ENCODE measurements around the gene KNSTRN.
A peak's percentile ranks its signal among the peaks of the same experiment; 100 is the strongest.

The KNSTRN gene

DNA sequence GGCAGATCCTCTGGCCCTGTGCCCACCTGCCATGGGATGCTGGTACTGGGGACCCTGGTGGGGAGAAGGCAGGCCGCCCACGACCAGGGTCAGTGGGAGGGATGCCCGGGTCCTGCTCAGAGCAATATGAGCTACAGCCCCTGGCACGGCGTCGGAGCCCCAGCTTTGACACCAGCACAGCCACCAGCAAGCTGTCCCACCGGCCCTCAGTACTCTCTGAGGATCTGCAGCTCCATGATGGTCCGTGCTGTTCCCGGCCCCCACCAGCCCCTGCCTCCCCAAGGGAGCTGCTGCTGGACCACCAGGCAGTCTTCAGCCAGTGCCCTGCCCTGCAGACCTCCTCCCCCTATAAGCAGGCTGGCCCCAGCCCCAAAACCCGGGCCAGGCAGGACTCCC, 13.0 kb upstream of the KNSTRN start:
- Histone ChIP-seq H3K4me3 (ENCODE audit: low read length) (no peak overlapping the region), H3K4me1 (ENCODE audit: control insufficient read depth, insufficient read depth, low read length) (peaks cover 15% of the 10 kb centered on the region), H3K36me3 (ENCODE audit: control insufficient read depth, insufficient read depth, low read length, severe bottlenecking) (no peaks in the 10 kb centered on the region), H3K9ac (ENCODE audit: low read length) (no peak overlapping the region), H3K27me3 (replicated peaks; ENCODE audit: control insufficient read depth, insufficient read depth, low read length) (peaks cover 5% of the 10 kb centered on the region), H3K9me3 (ENCODE audit: control insufficient read depth, low read length) (no peaks in the 10 kb centered on the region)
- DNase-seq (ENCODE audit: low read depth) = no peak

DNA sequence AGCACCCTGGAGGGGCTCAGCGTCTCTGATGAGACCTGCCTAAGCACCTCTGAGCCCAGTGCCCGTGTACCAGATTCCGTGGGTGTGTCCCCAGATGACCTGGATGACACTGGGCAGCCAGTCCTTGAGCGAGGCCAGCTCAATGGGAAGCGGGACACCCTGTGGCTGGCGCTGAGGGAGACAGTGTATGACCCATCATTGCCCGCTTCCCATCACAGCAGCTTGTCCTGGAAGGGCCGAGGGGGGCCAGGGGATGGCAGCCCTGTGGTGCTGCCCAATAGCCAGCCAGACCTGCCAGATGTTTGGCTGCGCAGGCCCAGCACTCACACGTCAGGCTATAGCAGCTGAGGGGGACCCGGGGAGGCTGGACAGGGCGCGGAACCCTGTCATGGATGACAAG, 12.6 kb upstream of the KNSTRN start:
- no peaks in the 10 kb centered on the region for H3K9me3 ChIP-seq (ENCODE audit: control insufficient read depth, low read length)
- DNase-seq (ENCODE audit: low read depth) = no peak
- peaks cover 5% of the 10 kb centered on the region for H3K27me3 ChIP-seq (replicated peaks; ENCODE audit: control insufficient read depth, insufficient read depth, low read length)
- H3K9ac ChIP-seq (ENCODE audit: low read length) = no peak overlapping the region
- peaks cover 15% of the 10 kb centered on the region for H3K4me1 ChIP-seq (ENCODE audit: control insufficient read depth, insufficient read depth, low read length)
- H3K4me3 ChIP-seq (ENCODE audit: low read length) = no peak overlapping the region
- no peaks in the 10 kb centered on the region for H3K36me3 ChIP-seq (ENCODE audit: control insufficient read depth, insufficient read depth, low read length, severe bottlenecking)

DNA sequence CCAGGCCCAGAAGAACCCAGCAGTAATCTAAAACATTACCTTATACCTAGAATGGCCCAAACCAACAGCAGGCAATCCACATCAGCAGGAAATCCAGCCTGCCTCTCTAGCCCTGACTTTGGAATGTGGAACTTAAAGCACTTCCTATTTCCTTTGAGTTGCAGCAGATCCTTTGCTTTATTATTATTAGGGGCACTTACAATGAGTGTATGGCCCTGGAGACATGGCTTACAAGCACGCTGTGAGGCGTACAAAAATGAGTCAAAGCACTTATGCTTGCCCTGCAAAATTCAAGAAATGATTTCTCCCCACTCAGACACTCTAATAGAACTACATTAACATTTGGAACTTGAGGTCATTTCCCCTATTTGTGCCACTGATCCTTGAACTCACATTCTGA, 9.5 kb upstream of the KNSTRN start:
- Histone ChIP-seq H3K9ac (ENCODE audit: low read length) (no peak overlapping the region), H3K9me3 (ENCODE audit: control insufficient read depth, low read length) (no peaks in the 10 kb centered on the region), H3K27me3 (replicated peaks; ENCODE audit: control insufficient read depth, insufficient read depth, low read length) (no peaks in the 10 kb centered on the region), H3K4me1 (ENCODE audit: control insufficient read depth, insufficient read depth, low read length) (peaks cover 15% of the 10 kb centered on the region), H3K4me3 (ENCODE audit: low read length) (no peak overlapping the region), H3K36me3 (ENCODE audit: control insufficient read depth, insufficient read depth, low read length, severe bottlenecking) (no peaks in the 10 kb centered on the region)
- peak; percentile 16 for DNase-seq (ENCODE audit: low read depth)

DNA sequence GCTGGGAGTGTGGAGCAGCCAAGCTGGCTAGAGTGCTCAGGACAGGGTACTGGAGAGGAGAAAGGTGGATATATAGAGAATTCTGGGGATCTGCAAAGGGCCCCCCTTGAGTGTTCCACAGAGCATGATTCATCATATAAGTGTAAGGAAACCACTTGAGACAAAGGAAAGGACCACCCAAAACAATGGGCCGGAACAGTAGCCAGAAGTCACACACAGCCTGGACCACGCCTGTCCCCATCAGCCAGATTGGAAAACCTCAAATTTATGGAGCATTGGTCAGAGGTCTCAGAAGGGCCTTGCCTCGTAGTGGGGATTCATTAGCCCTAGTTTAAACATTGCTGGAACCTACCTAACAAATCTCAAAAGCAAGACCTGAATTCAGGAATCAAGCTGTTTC, 4.9 kb upstream of the KNSTRN start:
- no peak for DNase-seq (ENCODE audit: low read depth)
- no peaks in the 10 kb centered on the region for H3K27me3 ChIP-seq (replicated peaks; ENCODE audit: control insufficient read depth, insufficient read depth, low read length)
- H3K9ac ChIP-seq (ENCODE audit: low read length) = no peak overlapping the region
- no peaks in the 10 kb centered on the region for H3K9me3 ChIP-seq (ENCODE audit: control insufficient read depth, low read length)
- no peaks in the 10 kb centered on the region for H3K36me3 ChIP-seq (ENCODE audit: control insufficient read depth, insufficient read depth, low read length, severe bottlenecking)
- no peak overlapping the region for H3K4me3 ChIP-seq (ENCODE audit: low read length)
- H3K4me1 ChIP-seq (ENCODE audit: control insufficient read depth, insufficient read depth, low read length) = peaks cover 30% of the 10 kb centered on the region

DNA sequence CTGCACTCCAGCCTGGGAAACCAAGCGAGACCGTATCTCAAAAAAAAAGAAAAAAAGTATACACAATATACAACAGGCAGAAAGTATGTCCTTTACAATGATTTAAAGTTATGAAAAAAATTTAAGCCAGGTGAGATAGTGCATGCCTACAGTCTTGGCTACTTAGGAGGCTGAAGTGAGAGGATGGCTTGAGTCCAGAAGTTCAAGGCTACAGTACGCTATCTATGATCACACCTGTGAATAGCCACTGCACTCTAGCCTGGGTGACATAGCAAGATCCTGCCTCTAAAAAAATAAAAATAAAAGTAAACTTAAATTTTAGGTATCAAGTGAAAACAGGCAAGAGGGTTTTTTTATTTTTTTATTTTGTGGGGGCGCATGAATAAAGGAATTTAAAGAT, 3.1 kb upstream of the KNSTRN start:
- Histone ChIP-seq H3K9ac (ENCODE audit: low read length) (peak overlapping the region; percentile 54), H3K4me3 (ENCODE audit: low read length) (no peak overlapping the region)
- DNase-seq (ENCODE audit: low read depth) = no peak

DNA sequence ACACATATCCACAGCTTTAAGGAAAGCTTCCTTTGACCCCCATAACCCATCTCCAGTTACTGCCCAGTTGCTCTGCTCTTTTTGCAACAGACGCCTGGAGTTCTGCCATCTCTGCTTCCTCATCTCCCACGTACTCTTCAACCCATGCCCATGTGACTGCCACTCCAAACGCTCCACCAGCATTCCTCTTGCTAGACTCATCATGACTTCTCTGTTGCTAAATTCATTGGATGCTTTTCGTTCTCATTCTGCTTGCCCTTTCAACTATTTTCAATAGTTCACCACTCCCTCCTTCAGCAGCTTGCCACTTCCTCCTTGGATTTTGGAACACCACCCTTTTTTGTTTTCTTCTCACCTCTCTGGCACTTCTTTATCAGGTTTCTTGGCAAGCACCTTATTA, 2.7 kb upstream of the KNSTRN start:
- Histone ChIP-seq H3K9ac (ENCODE audit: low read length) (peak overlapping the region; percentile 71), H3K9me3 (ENCODE audit: control insufficient read depth, low read length) (no peaks in the 10 kb centered on the region), H3K36me3 (ENCODE audit: control insufficient read depth, insufficient read depth, low read length, severe bottlenecking) (no peaks in the 10 kb centered on the region), H3K27me3 (replicated peaks; ENCODE audit: control insufficient read depth, insufficient read depth, low read length) (no peaks in the 10 kb centered on the region), H3K4me1 (ENCODE audit: control insufficient read depth, insufficient read depth, low read length) (peaks cover 37% of the 10 kb centered on the region), H3K4me3 (ENCODE audit: low read length) (no peak overlapping the region)
- peak; percentile 96 for DNase-seq (ENCODE audit: low read depth)

More for the DNA sequence above, 3.1 kb upstream of the KNSTRN start:
- Histone ChIP-seq H3K36me3 (ENCODE audit: control insufficient read depth, insufficient read depth, low read length, severe bottlenecking) (no peaks in the 10 kb centered on the region), H3K4me1 (ENCODE audit: control insufficient read depth, insufficient read depth, low read length) (peaks cover 36% of the 10 kb centered on the region), H3K9me3 (ENCODE audit: control insufficient read depth, low read length) (no peaks in the 10 kb centered on the region), H3K27me3 (replicated peaks; ENCODE audit: control insufficient read depth, insufficient read depth, low read length) (no peaks in the 10 kb centered on the region)

DNA sequence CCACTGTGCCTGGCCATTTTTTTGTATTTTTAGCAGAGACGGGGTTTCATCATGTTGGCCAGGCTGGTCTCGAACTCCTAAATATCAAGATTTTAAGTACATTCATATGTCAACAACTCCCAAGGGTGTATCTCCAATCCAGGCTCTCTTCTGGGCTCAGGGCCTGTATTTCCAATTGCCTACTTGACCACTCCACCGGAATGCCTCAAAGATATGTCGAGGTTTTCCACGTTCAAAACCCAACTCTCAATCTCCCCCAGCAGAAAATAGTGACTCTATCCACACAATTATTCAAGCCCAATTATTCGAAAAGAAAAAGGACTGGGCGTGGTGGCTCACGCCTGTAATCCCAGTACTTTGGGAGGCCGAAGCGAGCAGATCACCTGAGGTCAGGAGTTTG, 1.9 kb upstream of the KNSTRN start:
- H3K9ac ChIP-seq (ENCODE audit: low read length) = peak overlapping the region; percentile 71
- no peak overlapping the region for H3K4me3 ChIP-seq (ENCODE audit: low read length)
- H3K36me3 ChIP-seq (ENCODE audit: control insufficient read depth, insufficient read depth, low read length, severe bottlenecking) = no peaks in the 10 kb centered on the region
- no peaks in the 10 kb centered on the region for H3K9me3 ChIP-seq (ENCODE audit: control insufficient read depth, low read length)
- H3K4me1 ChIP-seq (ENCODE audit: control insufficient read depth, insufficient read depth, low read length) = peaks cover 37% of the 10 kb centered on the region
- DNase-seq (ENCODE audit: low read depth) = no peak
- H3K27me3 ChIP-seq (replicated peaks; ENCODE audit: control insufficient read depth, insufficient read depth, low read length) = no peaks in the 10 kb centered on the region

DNA sequence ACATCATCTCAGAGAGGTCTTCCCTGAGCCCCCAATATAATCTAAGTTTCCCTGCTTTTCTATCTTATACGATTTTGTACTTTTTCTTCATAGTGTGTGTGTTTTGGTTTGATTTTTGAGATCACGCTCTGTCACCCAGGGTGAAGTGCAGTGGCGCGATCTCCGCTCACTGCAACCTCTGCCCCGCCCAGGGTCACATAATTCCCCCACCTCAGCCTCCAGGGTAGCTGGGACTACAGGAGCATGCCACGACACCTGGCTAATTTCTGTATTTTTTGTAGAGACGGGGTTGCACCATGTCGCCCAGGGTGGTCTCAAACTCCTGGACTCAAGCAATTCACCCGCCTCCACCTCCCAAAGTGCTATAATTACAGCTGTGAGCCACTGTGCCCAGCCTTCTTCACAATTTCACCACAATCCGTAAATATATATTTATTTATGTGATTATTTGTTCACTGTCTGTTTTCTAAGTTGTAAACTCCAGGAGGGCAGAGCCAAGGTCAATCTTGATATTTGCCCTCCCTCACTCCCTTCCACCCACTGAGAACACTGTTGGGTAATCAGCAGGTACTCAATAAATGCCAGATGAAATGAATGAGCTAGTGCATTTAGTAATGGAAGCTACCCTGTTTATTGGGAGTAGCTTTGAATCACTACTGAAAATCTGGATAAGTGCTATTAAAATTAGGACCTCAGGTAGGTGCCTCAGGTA, 547 bp upstream of the KNSTRN start:
- no peak for DNase-seq (ENCODE audit: low read depth)
- H3K9ac ChIP-seq (ENCODE audit: low read length) = peak overlapping the region; percentile 95
- peaks cover 8% of the 10 kb centered on the region for H3K36me3 ChIP-seq (ENCODE audit: control insufficient read depth, insufficient read depth, low read length, severe bottlenecking)
- H3K9me3 ChIP-seq (ENCODE audit: control insufficient read depth, low read length) = no peaks in the 10 kb centered on the region
- peak overlapping the region; percentile 95 for H3K4me3 ChIP-seq (ENCODE audit: low read length)
- H3K27me3 ChIP-seq (replicated peaks; ENCODE audit: control insufficient read depth, insufficient read depth, low read length) = no peaks in the 10 kb centered on the region
- H3K4me1 ChIP-seq (ENCODE audit: control insufficient read depth, insufficient read depth, low read length) = peaks cover 45% of the 10 kb centered on the region

DNA sequence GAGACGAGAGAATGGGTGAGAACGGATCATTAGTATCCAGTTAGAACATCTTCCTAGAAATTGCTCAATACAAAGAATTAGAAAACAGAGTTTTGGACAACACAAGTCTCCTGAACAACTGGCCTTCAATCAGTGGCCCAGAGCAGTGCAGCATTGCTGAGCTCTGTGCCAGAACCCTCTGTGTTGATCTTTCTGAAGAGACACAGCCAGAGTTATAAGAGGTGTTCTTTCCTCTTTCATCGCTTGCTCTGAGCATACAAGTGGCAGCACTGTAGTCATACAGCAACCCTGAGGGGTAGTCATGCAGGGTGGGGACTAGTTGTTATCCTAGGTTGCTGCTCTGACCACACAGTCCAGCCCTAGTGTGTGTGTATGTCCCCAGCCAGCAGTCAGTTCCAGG, 4.0 kb downstream of the KNSTRN start:
- Histone ChIP-seq H3K27me3 (replicated peaks; ENCODE audit: control insufficient read depth, insufficient read depth, low read length) (no peaks in the 10 kb centered on the region), H3K36me3 (ENCODE audit: control insufficient read depth, insufficient read depth, low read length, severe bottlenecking) (peaks cover 31% of the 10 kb centered on the region), H3K4me1 (ENCODE audit: control insufficient read depth, insufficient read depth, low read length) (peaks cover 58% of the 10 kb centered on the region), H3K4me3 (ENCODE audit: low read length) (no peak overlapping the region), H3K9me3 (ENCODE audit: control insufficient read depth, low read length) (no peaks in the 10 kb centered on the region), H3K9ac (ENCODE audit: low read length) (no peak overlapping the region)
- DNase-seq (ENCODE audit: low read depth) = no peak

DNA sequence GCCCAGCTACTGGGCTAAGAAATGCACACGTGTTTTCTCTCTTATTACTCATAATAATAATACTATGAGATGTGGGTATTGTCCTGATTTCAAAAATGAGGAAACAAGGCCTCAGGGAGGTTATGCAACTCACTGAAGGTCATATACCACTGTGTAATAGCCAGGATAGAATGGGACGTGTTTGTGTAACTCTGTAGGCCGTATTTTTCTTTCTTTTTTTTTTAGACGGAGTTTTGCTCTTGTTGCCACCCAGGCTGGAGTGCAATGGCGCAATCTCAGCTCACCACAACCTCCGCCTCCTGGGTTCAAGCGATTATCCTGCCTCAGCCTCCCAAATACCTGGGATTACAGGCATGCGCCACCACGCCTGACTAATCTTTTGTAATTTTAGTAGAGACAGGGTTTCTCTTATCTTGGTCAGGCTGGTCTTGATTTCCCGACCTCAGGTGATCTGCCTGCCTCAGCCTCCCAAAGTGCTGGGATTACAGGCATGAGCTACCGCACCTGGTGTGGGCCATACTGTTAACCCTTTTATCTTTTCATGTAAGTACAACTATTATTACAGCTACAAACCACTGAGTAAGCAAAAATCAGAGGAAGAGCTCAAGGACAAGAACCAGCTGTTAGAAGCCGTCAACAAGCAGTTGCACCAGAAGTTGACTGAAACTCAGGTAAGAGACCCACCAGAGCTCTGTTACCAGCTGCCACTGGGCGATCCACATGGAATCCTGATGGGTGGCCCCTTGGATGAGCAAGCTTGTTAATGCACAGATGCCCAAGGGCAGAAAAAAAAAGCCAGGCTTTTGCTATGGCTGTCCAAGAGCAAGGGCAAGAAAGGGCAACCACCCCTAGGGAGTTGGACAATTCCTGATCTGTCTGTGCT, 6.7 kb downstream of the KNSTRN start:
- Histone ChIP-seq H3K4me1 (ENCODE audit: control insufficient read depth, insufficient read depth, low read length) (peaks cover 57% of the 10 kb centered on the region), H3K36me3 (ENCODE audit: control insufficient read depth, insufficient read depth, low read length, severe bottlenecking) (peaks cover 58% of the 10 kb centered on the region), H3K9ac (ENCODE audit: low read length) (peak overlapping the region; percentile 77), H3K27me3 (replicated peaks; ENCODE audit: control insufficient read depth, insufficient read depth, low read length) (no peaks in the 10 kb centered on the region), H3K9me3 (ENCODE audit: control insufficient read depth, low read length) (no peaks in the 10 kb centered on the region), H3K4me3 (ENCODE audit: low read length) (peak overlapping the region; percentile 46)
- DNase-seq (ENCODE audit: low read depth) = peak; percentile 27

DNA sequence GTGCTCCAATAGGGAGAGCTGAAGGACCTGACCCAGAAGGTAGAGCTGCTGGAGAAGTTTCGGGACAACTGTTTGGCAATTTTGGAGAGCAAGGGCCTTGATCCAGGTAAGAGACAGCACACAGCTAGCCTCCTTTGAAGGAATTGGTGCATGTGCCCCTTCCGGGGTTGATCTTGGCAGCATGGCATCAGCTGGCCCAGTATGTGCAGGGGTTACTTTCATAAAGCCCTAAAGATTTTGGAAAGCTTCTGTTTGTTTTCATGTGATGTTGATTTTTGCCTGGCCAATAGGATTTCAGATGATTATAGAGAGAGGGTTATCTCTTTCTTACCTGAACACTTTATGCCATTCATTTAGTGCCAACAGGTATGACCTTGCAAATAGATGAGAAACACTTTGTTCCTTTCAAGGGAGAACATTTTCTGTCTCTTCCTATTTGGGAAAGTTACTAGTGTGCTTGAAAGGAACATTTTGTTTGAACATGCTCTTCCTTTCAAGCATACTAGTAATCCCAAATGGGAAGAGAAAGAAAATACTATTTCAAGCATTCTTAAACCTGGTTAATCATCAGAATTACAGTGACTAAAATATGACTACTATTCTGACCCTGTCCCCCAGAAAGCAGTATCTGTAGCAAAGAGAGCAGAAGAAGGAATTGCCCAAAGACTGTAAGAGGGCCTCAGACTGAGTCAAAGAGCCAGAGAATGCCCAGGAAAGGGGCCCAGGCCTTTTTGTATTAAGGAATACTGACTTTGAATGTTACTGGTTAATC, 7.5 kb downstream of the KNSTRN start:
- H3K36me3 ChIP-seq (ENCODE audit: control insufficient read depth, insufficient read depth, low read length, severe bottlenecking) = peaks cover 58% of the 10 kb centered on the region
- H3K4me3 ChIP-seq (ENCODE audit: low read length) = peak overlapping the region; percentile 46
- peak overlapping the region; percentile 77 for H3K9ac ChIP-seq (ENCODE audit: low read length)
- H3K4me1 ChIP-seq (ENCODE audit: control insufficient read depth, insufficient read depth, low read length) = peaks cover 54% of the 10 kb centered on the region
- H3K27me3 ChIP-seq (replicated peaks; ENCODE audit: control insufficient read depth, insufficient read depth, low read length) = no peaks in the 10 kb centered on the region
- no peaks in the 10 kb centered on the region for H3K9me3 ChIP-seq (ENCODE audit: control insufficient read depth, low read length)
- no peak for DNase-seq (ENCODE audit: low read depth)
